Right forelimb (tissue), 1 donor: ENCODE measurements around the gene KLK11.

Experiments used
- DNase-seq: peaks from one replicate; pipeline ENCODE4 v3.0.0-alpha.2; 2018

KLK11 gene

GRCh38 chr19:51027126-51027806, 850 bp upstream of the KLK11 start:
- no peak for DNase-seq

GRCh38 chr19:51025809-51026553, 435 bp downstream of the KLK11 start:
- DNase-seq, result no peak

DNA sequence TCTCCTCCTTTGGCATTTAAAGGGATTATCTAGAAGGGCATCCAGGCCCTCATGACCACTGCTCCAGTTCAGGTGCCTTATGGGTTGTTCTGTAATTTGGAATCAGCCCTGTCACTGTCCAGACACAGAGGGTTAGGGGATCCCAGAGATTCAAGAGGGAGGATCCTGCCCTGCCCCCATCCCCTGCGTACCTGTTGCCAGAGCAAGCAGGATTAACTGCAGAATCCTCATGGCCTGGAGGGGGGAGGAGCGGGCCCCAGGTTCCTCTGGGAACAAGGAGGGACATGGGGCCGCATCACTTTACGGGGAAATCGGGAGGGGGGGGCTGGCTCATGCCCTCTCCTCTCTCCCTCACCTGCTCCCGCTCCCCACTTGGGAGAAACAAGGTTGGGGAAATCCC, 1.0 kb downstream of the KLK11 start:
- DNase-seq, result no peak

- DNase-seq, result no peak
These were observed 1.5 kb downstream of the KLK11 start for GRCh38 chr19:51024924-51025323.

DNA sequence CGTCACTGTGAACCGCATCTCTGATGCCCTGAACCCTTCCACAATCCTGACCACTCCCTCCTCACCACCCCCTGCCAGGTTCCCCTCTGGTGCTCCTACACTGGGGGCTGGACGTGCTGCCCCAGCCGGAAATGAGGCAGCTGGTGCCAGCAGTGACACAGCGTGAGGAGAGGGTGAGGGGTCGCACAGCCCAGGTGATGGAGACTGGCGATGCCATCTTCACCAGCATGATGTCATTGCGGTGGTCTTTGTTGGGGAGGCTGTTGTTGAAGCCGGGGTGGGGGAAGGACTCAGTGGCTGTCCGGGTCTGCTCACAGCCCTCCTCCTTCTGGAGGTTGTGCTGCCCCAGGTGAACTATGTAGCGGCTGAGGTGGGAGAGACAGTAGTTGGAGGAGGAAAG, 2.5 kb downstream of the KLK11 start:
- DNase-seq, result no peak

- no peak for DNase-seq
These were observed 3.9 kb downstream of the KLK11 start for GRCh38 chr19:51022526-51022925.

GRCh38 chr19:51020988-51021651, 5.3 kb downstream of the KLK11 start:
- DNase-seq, result no peak

- DNase-seq, result no peak
These were observed 6.9 kb downstream of the KLK11 start, which contains the start of gene KLK10 for GRCh38 chr19:51019544-51019925. TSS of gene KLK10 (minus strand) at chr19:51019709. CDS start at chr19:51019130, 579 bp downstream.

DNA sequence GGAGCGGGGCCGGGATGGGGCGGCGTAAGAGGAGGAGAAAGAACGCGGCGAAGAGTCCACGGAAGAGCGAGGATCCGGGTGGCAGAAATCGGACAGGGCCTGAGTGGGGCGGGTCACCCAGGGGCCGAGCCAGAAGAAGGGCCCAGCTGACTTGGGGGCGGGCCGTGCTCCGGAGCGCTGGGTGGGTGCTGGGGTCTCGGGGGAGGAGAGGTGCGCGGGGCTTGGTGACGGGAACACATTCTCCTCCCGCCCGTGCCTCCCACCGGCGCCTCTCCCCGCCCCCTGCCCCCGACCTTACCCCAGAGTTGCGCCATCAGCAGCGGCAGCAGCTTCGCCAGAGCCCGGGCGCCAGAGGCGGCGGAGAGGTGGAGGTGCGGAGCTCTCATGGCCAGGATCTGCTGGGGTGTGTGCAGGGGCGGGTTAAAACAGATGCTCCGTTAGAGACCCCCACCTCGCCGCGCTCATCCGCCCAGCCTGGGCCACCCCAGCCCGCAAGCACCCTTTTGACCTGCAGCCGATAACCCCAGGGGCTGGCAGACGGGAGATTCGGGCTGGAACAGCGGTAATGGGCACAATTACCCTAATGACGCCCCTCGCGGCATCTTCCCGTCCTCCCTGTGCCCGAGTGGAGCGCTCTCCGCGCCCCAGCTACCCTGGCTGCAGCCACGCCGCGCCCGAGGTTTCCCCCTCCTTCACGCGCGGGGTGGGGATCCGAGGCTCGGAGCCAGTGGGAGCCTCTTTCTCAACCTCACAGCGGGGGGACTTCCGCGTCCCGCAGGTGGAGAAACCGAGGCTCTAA, 7.5 kb downstream of the KLK11 start:
- no peak for DNase-seq

DNA sequence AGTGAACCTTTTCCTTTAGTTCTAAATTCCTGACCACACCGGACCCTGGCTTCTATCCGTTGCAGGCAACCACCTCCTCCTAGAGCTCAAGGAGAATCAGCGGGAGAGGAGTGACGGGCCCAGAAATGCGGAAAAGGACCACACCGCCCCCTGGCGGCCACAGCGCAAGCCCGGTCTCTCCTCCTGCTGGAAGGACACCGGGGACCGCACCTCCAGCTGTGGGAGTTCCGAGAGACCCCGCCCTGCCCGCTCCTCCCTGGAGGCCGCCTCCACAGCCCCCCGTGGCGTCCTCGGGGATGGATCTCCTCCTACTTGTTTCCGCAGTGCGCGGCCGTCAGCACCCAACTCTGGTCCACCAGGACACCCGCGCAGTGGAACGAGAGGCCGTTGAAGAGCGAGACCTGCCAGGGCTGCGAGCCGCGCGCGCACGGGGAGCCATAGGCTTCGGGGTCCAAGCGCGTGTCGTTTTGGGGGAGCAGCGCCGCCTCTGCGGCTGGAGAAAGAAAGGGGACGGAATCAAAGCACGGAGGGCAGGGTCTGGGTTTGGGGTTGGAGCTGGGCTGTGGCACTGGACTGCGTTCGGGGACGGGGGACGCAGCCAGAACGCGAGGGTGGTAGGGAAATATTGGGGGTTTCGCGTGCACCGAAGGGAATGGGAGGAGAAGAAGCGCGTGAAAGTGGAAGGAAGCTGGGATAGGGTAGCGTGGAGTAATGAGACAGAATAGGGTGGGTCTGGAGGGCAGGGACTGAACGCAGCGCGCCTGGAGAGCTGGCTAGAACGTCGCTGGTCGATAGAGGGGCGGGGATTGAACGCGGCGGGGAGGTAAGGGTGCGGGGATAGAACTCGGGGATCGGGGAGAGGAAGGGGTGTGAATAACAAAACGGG, 9.4 kb downstream of the KLK11 start:
- DNase-seq, result no peak

DNA sequence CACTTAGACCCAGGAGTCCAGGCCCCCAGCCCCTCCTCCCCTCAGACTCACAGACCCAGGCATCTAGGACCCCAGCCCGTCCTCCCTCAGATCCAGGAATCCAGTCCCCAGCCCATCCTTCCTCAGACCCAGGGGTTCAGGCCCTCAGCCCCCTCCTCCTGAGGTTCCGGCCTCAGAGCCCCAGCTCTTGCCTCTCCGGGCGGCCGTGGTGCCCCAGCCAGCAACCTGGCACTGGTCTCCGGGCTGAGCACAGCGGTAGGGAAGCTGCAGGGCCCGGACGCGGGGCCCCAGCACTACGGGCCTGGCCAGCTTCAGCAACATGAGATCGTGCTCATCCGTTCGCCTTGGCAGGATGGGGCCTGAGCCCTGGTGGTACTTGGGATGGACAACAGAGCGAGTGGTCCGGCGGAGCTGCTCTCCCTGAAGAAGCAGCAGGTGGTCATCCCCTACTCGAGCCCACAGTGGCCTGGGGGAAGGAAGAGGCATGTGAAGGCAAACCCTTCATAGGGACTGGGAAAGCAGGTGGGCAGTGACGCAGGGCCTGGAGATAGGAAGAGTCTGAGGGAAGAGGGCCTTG, 10.6 kb downstream of the KLK11 start:
- no peak for DNase-seq

DNA sequence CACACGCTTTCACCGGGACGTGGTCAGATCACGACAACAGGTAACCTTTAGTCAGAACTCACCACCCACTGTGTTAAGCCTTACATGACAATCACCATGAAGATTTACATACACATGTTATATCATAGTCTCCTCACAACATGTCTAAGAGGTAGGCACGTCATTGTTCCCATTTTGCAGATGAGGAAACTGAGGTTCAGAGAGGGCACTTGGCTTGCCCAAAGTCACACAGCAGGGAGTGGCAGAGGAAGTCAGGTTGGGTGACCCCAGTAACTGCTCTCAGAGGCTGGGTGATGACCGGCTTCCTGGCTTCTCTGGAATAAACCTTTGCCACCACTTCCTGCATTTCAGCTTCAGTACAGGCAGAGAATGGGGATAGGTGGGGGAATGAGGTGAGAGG, 12.2 kb downstream of the KLK11 start:
- no peak for DNase-seq

GRCh38 chr19:51012661-51013190, 13.7 kb downstream of the KLK11 start:
- DNase-seq, result no peak

- DNase-seq, result no peak
These were observed 16.2 kb downstream of the KLK11 start for GRCh38 chr19:51010066-51010795.

DNA sequence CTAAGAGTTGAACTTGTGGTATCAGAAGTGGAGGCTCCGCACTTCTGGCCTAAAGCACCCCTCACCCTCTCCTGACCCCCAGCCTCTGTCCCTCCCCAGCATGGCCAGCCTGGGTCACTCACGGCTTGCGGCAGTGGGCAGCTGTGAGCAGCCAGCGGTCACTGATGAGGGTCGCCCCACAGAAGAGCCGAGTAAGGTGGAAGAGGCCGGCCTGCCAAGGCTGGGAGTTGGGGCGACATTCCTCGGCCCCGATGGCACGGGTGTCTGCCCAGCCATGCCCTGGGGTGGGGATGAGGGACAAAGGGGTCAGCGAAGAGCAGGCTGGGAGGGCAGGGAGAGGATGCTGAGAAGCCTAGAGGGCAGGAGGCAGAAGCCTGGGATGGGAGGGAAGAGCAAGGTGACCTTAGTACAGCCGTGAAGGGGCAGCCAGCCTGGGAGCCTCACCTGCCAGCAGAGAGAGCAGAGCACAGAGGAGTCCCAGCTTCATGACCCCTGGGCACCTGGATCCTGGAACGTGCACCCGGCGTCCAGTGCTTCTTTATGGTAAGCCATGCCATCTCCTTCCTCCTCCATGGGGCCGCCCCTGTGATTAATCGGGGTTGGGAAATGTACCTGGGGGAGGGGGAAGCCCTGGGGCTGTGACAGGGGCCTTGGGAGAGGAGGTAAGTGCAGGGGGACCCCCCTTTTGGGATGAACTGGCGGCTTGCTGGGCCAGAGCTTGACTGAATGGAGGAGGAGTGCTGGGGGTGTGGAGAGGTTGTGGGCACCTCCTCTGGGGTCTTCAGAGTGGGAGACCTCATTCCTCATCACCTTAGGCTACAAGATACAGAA, 17.1 kb downstream of the KLK11 start:
- DNase-seq, result no peak

DNA sequence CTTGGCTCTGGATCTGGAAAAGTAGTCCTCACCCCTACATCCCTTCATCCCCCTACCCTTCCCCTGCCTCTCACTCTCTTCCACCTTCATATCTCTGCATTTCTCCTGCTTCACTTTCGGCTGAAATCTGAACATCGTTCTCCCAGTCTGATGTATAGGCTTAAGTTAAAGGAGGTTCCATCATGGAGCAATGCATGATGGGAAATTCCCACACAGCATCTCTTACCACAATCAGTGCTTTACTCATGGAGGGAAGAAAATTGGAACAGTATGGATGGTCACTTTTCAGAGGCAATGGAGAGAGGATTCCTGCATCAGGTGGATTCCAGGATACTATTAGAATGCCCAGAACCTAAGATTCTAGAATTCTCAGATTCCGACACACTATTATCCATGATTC, 18.9 kb downstream of the KLK11 start:
- DNase-seq, result no peak

DNA sequence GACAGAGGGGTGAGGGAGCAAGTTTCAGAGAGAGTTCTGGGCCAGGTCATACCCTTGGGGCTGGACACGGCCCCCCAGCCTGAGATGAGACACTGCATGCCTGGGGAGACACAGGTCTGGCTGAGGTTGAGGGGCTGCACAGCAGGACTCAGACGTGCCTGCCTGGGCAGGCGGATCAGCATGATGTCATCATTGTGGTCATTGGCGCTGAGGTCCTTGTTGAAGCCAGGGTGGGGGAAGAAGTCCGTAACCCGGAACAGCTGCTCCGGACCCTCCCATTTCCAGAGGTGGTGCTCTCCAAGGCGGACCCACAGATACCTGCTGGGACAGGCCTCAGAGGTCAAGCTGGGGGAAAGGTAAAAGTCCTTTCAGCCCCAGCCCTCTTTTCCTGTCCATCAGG, 20.0 kb downstream of the KLK11 start:
- DNase-seq, result no peak

DNA sequence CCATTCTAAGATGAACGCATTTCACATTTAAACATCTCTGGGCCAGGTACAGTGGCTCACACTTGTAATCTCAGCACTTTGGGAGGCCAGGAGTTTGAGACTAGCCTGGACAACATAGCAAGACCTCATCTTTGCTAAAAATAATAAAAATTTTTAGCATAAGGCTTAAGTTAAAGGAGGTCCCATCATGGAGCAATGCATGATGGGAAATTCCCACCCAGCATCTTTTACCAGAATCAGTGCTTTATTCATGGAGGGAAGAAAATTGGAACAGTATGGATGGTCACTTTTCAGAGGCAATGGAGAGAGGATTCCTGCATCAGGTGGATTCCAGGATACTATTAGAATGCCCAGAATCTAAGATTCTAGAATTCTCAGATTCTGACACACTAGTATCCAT, 21.2 kb downstream of the KLK11 start:
- no peak for DNase-seq

DNA sequence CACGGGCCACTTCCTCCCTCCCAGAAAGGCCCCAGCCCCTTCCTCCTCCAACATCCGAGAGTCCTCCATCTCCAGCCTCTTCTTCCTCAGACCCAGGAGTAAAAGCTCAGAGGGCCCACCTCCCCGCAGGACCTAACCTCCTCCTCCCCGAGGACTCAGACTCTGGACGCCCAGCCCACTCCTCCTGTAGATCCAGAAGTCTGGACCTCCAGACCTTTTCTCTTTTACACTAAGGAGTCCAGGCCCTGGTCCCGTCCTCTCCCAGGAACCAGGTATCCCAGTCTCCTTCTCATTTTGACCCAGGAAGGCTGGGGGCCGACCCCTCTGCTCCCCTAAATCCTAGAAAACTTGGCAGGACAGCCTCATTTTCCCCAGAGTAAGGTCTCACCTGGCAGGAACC, 23.1 kb downstream of the KLK11 start:
- no peak for DNase-seq
